ENCODE measurements around the gene NDUFV3.

- TF ChIP-seq ZNF76 (tag by site-specific recombination; IDR thresholded peaks at IDR 0.05; ENCODE audit: borderline replicate concordance, low read depth) = no peak
- TF ChIP-seq ZNF292 (tag by site-specific recombination; IDR thresholded peaks at IDR 0.05; ENCODE audit: borderline replicate concordance, low read depth) = no peak
- TF ChIP-seq ZNF302 (tag by site-specific recombination; IDR thresholded peaks at IDR 0.05; ENCODE audit: low read depth) = no peak
- TF ChIP-seq SP2 (tag by site-specific recombination; IDR thresholded peaks at IDR 0.05) = no peak
- TF ChIP-seq ZNF239 (tag by site-specific recombination; IDR thresholded peaks at IDR 0.05) = no peak
- TF ChIP-seq AEBP2 (tag by site-specific recombination; IDR thresholded peaks at IDR 0.05; ENCODE audit: borderline replicate concordance) = no peak
- TF ChIP-seq ZFHX2 (tag by site-specific recombination; conservative IDR thresholded peaks at IDR 0.05) = no peak
- no peak for TF ChIP-seq ZNF274 (IDR thresholded peaks at IDR 0.05; ENCODE audit: low read length)
- TF ChIP-seq ZNF274 (tag by site-specific recombination; IDR thresholded peaks at IDR 0.05; ENCODE audit: borderline replicate concordance) = no peak
- no peak for TF ChIP-seq ZNF660 (tag by site-specific recombination; IDR thresholded peaks at IDR 0.05)
- TF ChIP-seq YY1 (tag by site-specific recombination; IDR thresholded peaks at IDR 0.05) = no peak
- no peak for TF ChIP-seq ATF2 (tag by site-specific recombination; IDR thresholded peaks at IDR 0.05; ENCODE audit: low read depth)
Observed at GRCh38 chr21:42855171-42855936, 37.8 kb upstream of the NDUFV3 start.
